HG03521 (cell line): Measurements from ENCODE around the gene FOXA3.

Source experiments
- ATAC-seq: cut with Tn5 transposase; IDR thresholded peaks from one replicate; pipeline ENCODE4 v1.9.1; 2021; ENCODE audit warnings: mild to moderate bottlenecking, moderate library complexity; ENCODE audit not compliant: unreplicated experiment

Gene FOXA3

GRCh38 chr19:45872095-45872919, 8.2 kb downstream of the FOXA3 start:
- no peak for ATAC-seq

- ATAC-seq, result no peak
These were observed 9.2 kb downstream of the FOXA3 start for GRCh38 chr19:45873219-45873772.

- ATAC-seq, result no peak
These were observed 10.5 kb downstream of the FOXA3 start for GRCh38 chr19:45874620-45874966.

- no peak for ATAC-seq
These were observed 12.0 kb downstream of the FOXA3 start for GRCh38 chr19:45876161-45876410.

GRCh38 chr19:45876411-45877197, 12.5 kb downstream of the FOXA3 start:
- ATAC-seq, result no peak

- ATAC-seq, result no peak
These were observed 14.1 kb downstream of the FOXA3 start for GRCh38 chr19:45878043-45878794.

- ATAC-seq, result no peak
These were observed 14.9 kb downstream of the FOXA3 start for GRCh38 chr19:45879055-45879454.

GRCh38 chr19:45879971-45880370, 15.8 kb downstream of the FOXA3 start:
- no peak for ATAC-seq

GRCh38 chr19:45881082-45881908, 17.2 kb downstream of the FOXA3 start:
- no peak for ATAC-seq

- no peak for ATAC-seq
These were observed 17.9 kb downstream of the FOXA3 start for GRCh38 chr19:45881909-45882528.

- no peak for ATAC-seq
These were observed 18.8 kb downstream of the FOXA3 start for GRCh38 chr19:45882652-45883585.

- no peak for ATAC-seq
These were observed 19.4 kb downstream of the FOXA3 start for GRCh38 chr19:45883586-45883880.

- ATAC-seq, result no peak
These were observed 20.0 kb downstream of the FOXA3 start for GRCh38 chr19:45883881-45884681.

- peak; percentile 2 for ATAC-seq
These were observed 20.8 kb downstream of the FOXA3 start for GRCh38 chr19:45884682-45885555.

- peak; percentile 42 for ATAC-seq
These were observed 21.7 kb downstream of the FOXA3 start, which contains the start of gene IRF2BP1 for GRCh38 chr19:45885556-45886426. Gene IRF2BP1 (minus strand): TSS chr19:45886141. CDS start chr19:45885774, 367 bp downstream.

- ATAC-seq, result peak; percentile 54
These were observed 22.5 kb downstream of the FOXA3 start for GRCh38 chr19:45886427-45887199.
